Measurements from ENCODE around the gene FKBP1C. TPM values are rescaled to one million over a fixed set of nuclear protein-coding genes. Genes with fewer than 3 reads are reported as not detected.

FKBP1C gene
- 0.18 and 0.29 TPM in 2 replicates for total RNA-seq

DNA sequence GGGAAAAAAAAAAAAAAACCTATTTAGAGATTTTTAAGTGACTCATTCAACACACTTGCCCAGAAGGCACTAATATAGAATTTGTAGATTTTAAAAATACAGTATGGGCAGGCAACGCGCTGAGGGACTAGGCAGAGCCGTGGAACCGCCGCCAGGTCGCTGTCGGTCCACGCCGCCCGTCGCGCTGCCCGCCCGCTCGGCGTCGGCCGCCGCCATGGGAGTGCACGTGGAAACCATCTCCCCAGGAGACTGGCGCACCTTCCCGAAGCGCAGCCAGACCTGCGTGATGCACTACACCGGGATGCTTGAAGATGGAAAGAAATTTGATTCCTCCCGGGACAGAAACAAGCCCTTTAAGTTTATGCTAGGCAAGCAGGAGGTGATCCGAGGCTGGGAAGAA is at the start of gene FKBP1C:
Gene FKBP1C (plus strand): TSS at position 127 of the 400 bp plus-strand sequence.

Other genes with a start within 250 kb of the FKBP1C start
- gene LGSN, start 108.5 kb downstream of the FKBP1C start, total RNA-seq, result not detected in 2 replicates

Data from myometrial cell (primary cell).